MM.1S (cell line): ENCODE results near the gene ANXA6.

ENCODE experiments used
- CTCF ChIP-seq: fragments of 300-600 bp; sonication (generic); IDR thresholded peaks from 2 replicates; pipeline ENCODE4 v1.5.1; 2016; ENCODE audit warnings: antibody characterized with exemption, low read length, mixed read lengths
- EZH2 ChIP-seq: fragments of 300-600 bp; sonication (generic); optimal IDR thresholded peaks from 2 replicates; pipeline ENCODE3; 2017; ENCODE audit warnings: low read depth, mild to moderate bottlenecking, antibody characterized with exemption, low read length, mixed read lengths
- EZH2phosphoT487 ChIP-seq: fragments of 300-600 bp; sonication (generic); IDR thresholded peaks from 2 replicates; pipeline ENCODE4 v1.6.1; 2018; ENCODE audit warnings: antibody characterized with exemption, low read length

- TF ChIP-seq CTCF: no peak
- TF ChIP-seq EZH2: no peak
- no peak for TF ChIP-seq EZH2phosphoT487
These were observed 46.5 kb upstream of the ANXA6 start for GRCh38 chr5:151204051-151204450.
